Measurements from ENCODE around the gene MCFD2. TPM values are rescaled to one million over a fixed set of nuclear protein-coding genes. Genes with fewer than 3 reads are reported as not detected.

MCFD2 gene
- total RNA-seq, 1 experiment from 2014 or later: 108 TPM

DNA sequence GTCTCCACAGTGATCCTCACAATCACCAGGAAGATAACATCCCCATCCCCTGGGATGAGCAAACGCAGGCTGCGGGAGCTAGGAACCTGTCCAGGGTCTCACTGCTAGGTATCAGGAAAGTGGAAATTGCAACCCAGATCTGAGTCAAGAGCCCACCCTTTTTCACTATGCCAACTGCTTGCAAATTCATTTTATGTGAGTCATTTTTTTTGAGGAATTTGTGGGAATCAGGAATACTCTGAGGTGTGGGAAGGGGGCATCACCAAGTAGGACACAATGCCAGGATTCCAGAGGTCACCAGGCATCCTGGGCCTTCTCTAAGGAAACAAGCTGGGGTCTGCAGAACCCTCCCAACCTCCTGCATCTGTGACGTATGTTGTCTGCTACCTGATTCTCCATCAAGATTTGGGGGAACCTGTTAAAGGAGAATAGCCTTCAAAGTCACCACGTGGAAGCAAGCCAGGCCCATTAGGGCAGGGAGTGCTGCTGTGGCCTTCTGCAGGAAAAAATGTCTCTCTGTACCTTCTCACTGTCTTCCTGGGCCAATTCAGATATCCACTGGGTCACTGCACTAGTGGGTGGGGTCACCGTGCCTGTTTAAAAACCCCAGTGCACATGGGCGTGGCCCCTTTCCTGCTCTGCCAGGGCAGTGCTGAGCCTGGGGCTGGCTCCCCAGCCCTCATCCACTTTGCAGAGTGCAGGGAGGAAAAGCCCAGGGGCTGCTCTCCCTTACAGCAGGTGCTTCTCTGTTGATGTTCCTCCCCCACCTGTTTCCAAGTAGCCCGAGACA is 50.2 kb downstream of the MCFD2 start:
- DNase-seq: no peak
- Mint-ChIP-seq H3K27ac (ENCODE audit: unreplicated experiment) (no peak overlapping the region), H3K27me3 (ENCODE audit: unreplicated experiment) (peaks cover 33% of the 10 kb centered on the region), H3K36me3 (ENCODE audit: insufficient read depth, unreplicated experiment) (no peaks in the 10 kb centered on the region), H3K4me1 (ENCODE audit: low read depth, unreplicated experiment) (peaks cover 14% of the 10 kb centered on the region), H3K4me3 (ENCODE audit: low read depth, unreplicated experiment) (no peak overlapping the region), H3K9me3 (ENCODE audit: low read depth, unreplicated experiment) (peaks cover 6% of the 10 kb centered on the region)
- TF ChIP-seq, protein P1, sequence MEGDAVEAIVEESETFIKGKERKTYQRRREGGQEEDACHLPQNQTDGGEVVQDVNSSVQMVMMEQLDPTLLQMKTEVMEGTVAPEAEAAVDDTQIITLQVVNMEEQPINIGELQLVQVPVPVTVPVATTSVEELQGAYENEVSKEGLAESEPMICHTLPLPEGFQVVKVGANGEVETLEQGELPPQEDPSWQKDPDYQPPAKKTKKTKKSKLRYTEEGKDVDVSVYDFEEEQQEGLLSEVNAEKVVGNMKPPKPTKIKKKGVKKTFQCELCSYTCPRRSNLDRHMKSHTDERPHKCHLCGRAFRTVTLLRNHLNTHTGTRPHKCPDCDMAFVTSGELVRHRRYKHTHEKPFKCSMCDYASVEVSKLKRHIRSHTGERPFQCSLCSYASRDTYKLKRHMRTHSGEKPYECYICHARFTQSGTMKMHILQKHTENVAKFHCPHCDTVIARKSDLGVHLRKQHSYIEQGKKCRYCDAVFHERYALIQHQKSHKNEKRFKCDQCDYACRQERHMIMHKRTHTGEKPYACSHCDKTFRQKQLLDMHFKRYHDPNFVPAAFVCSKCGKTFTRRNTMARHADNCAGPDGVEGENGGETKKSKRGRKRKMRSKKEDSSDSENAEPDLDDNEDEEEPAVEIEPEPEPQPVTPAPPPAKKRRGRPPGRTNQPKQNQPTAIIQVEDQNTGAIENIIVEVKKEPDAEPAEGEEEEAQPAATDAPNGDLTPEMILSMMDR (IDR thresholded peaks at IDR 0.05; ENCODE audit: unreplicated experiment): no peak
- intact Hi-C loops (cut with micrococcal nuclease; ENCODE audit: unreplicated experiment): no loop called here
- no TSS peak for BruUV-seq (replicated peaks)
- CTCF ChIA-PET: no interaction called here

DNA sequence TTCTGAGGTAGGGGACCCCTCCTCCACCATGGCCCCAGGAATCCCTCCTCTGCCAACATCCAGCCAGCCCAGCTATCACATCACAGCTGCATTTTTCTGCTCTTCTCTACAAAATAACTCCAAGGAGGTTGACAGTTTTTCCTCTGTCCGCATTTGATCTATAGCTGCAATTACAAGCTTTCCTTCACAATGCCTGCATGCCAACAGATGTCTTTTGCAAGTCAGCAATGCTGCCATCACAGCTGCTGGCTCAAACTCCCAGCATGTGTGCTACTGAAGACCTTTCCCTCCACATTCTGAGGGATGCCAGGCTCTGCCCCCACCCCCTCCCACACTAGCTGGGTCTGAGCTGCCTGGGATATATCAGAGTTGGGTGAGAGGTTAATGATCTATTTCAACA is 51.7 kb downstream of the MCFD2 start:
- TF ChIP-seq, protein P1 (IDR thresholded peaks at IDR 0.05; ENCODE audit: unreplicated experiment): no peak
- H3K4me3 Mint-ChIP-seq (ENCODE audit: low read depth, unreplicated experiment): no peak overlapping the region
- peaks cover 33% of the 10 kb centered on the region for H3K27me3 Mint-ChIP-seq (ENCODE audit: unreplicated experiment)
- CTCF ChIA-PET: no interaction called here
- DNase-seq: no peak
- BruUV-seq (replicated peaks): no TSS peak
- intact Hi-C loops (cut with micrococcal nuclease; ENCODE audit: unreplicated experiment): no loop called here
- H3K9me3 Mint-ChIP-seq (ENCODE audit: low read depth, unreplicated experiment): peaks cover 6% of the 10 kb centered on the region
- no peaks in the 10 kb centered on the region for H3K36me3 Mint-ChIP-seq (ENCODE audit: insufficient read depth, unreplicated experiment)
- no peak overlapping the region for H3K27ac Mint-ChIP-seq (ENCODE audit: unreplicated experiment)
- H3K4me1 Mint-ChIP-seq (ENCODE audit: low read depth, unreplicated experiment): peaks cover 14% of the 10 kb centered on the region

DNA sequence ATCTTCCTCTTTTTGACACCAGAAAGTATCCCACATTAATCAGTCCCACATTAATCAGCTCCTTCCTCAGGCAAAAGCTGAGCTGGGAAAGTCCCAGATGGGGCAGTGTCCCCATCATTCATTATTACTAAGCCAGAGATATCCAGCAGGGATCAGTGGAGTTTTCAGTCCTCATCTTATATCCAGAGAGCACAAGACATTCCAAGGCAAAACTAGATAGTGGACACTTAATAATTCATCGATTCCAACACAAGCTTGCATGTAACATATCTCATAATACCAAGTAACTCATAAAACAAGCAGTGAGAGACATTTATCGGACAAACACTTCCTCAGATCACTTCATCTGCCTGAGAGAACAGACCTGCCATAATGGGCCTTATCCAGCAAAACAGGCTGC is 53.1 kb downstream of the MCFD2 start:
- intact Hi-C loops (cut with micrococcal nuclease; ENCODE audit: unreplicated experiment): no loop called here
- CTCF ChIA-PET: interaction anchor here (1.3 kb wide), 1 partner anchor 11 kb away, joined by 4 read pairs; no protein-coding TSS in a partner anchor
- DNase-seq: no peak
- TF ChIP-seq, protein P1 (IDR thresholded peaks at IDR 0.05; ENCODE audit: unreplicated experiment): no peak
- Mint-ChIP-seq H3K27me3 (ENCODE audit: unreplicated experiment) (peaks cover 33% of the 10 kb centered on the region), H3K36me3 (ENCODE audit: insufficient read depth, unreplicated experiment) (no peaks in the 10 kb centered on the region), H3K9me3 (ENCODE audit: low read depth, unreplicated experiment) (peaks cover 6% of the 10 kb centered on the region), H3K4me1 (ENCODE audit: low read depth, unreplicated experiment) (peaks cover 19% of the 10 kb centered on the region), H3K27ac (ENCODE audit: unreplicated experiment) (no peak overlapping the region), H3K4me3 (ENCODE audit: low read depth, unreplicated experiment) (no peak overlapping the region)
- BruUV-seq (replicated peaks): no TSS peak

DNA sequence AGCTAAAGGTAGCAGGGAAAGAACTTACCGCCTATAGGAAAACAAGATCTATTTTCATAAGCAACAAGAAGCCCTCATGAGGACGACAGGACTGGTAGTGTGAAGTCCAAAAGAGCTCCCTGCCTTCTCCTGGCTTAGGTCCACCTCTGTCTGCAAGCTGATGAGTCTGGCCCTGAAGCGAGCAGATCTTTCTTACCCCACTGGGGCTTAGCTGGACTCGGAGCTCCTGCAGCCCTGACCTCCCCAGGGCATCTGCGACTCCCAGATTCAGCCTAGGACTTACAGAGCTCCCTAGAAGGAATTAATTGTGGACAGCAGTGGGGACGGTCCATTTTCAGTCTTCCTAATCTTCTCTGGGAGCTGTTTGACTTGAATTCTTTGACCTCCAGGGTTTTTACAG is 53.7 kb downstream of the MCFD2 start:
- CTCF ChIA-PET: interaction anchor here (1.3 kb wide), 1 partner anchor 12 kb away, joined by 4 read pairs; no protein-coding TSS in a partner anchor
- intact Hi-C loops (cut with micrococcal nuclease; ENCODE audit: unreplicated experiment): no loop called here
- H3K36me3 Mint-ChIP-seq (ENCODE audit: insufficient read depth, unreplicated experiment): no peaks in the 10 kb centered on the region
- peaks cover 33% of the 10 kb centered on the region for H3K27me3 Mint-ChIP-seq (ENCODE audit: unreplicated experiment)
- no peak overlapping the region for H3K27ac Mint-ChIP-seq (ENCODE audit: unreplicated experiment)
- DNase-seq: no peak
- H3K4me1 Mint-ChIP-seq (ENCODE audit: low read depth, unreplicated experiment): peaks cover 17% of the 10 kb centered on the region
- H3K9me3 Mint-ChIP-seq (ENCODE audit: low read depth, unreplicated experiment): peaks cover 6% of the 10 kb centered on the region
- BruUV-seq (replicated peaks): no TSS peak
- TF ChIP-seq, protein P1 (IDR thresholded peaks at IDR 0.05; ENCODE audit: unreplicated experiment): no peak
- no peak overlapping the region for H3K4me3 Mint-ChIP-seq (ENCODE audit: low read depth, unreplicated experiment)

Measured in Calu3 (cell line).